Liver (tissue), 9 donors: ENCODE data around the gene PDCD1. TPM values are rescaled to one million over a fixed set of nuclear protein-coding genes. Genes with fewer than 3 reads are reported as not detected.
A peak's percentile ranks its signal among the peaks of the same experiment; 100 is the strongest.

Experiments
- DNase-seq: peaks from one replicate; pipeline ENCODE4 v3.0.0-alpha.2; 2017; ENCODE audit warnings: low spot score
- H3K27ac ChIP-seq, 2 donors: one replicate each; pipeline ENCODE4 v1.7.0; 2013; ENCODE audit warnings: inconsistent platforms in 2 of 2, low read length in 2 of 2, control low read depth in 1 of 2, low read depth in 1 of 2, mild to moderate bottlenecking in 1 of 2
- H3K27me3 ChIP-seq, 4 donors: one replicate each; pipeline versions ENCODE4 v1.6.1 to v1.7.0; 2013; ENCODE audit warnings: low read length in 3 of 4, inconsistent platforms in 1 of 4, mild to moderate bottlenecking in 1 of 4, moderate library complexity in 1 of 4; ENCODE audit not compliant: control insufficient read depth in 4 of 4, insufficient read depth in 4 of 4
- H3K36me3 ChIP-seq, 4 donors: one replicate each; pipeline versions ENCODE4 v1.6.1 to v1.7.0; 2013; ENCODE audit warnings: low read length in 3 of 4, mild to moderate bottlenecking in 3 of 4, low read depth in 1 of 4, moderate library complexity in 1 of 4; ENCODE audit not compliant: control insufficient read depth in 4 of 4, insufficient read depth in 3 of 4
- H3K4me1 ChIP-seq, 4 donors: one replicate each; pipeline versions ENCODE4 v1.6.1 to v1.7.0; 2013; ENCODE audit warnings: low read length in 3 of 4, mild to moderate bottlenecking in 3 of 4, moderate library complexity in 1 of 4; ENCODE audit not compliant: control insufficient read depth in 4 of 4, insufficient read depth in 4 of 4
- H3K4me3 ChIP-seq, 3 donors: one replicate each; pipeline versions ENCODE4 v1.6.1 to v1.7.0; 2013; ENCODE audit warnings: low read length in 3 of 3, control low read depth in 1 of 3, low read depth in 1 of 3, mild to moderate bottlenecking in 1 of 3
- H3K9ac ChIP-seq, 2 donors: one replicate each; pipeline ENCODE4 v1.7.0; 2013; ENCODE audit warnings: low read length in 2 of 2, mild to moderate bottlenecking in 2 of 2, moderate library complexity in 2 of 2, control low read depth in 1 of 2, low read depth in 1 of 2
- H3K9me3 ChIP-seq, 4 donors: one replicate each; pipeline versions ENCODE4 v1.6.1 to v1.7.0; 2013; ENCODE audit warnings: low read length in 3 of 4; ENCODE audit not compliant: control insufficient read depth in 4 of 4
- ATF3 ChIP-seq: IDR thresholded peaks from 2 replicates; pipeline ENCODE4 v1.6.1; 2016; ENCODE audit warnings: antibody characterized with exemption
- CTCF ChIP-seq: fragments of 150-350 bp; IDR thresholded peaks from 2 replicates; pipeline ENCODE4 v1.5.1; 2017; ENCODE audit warnings: improper control_type of control experiment, low read depth, low read length; ENCODE audit not compliant: missing input control
- FOXA2 ChIP-seq: IDR thresholded peaks from 2 replicates; pipeline ENCODE4 v1.6.1; 2016; ENCODE audit warnings: antibody characterized with exemption
- GABPA ChIP-seq, 2 donors: IDR thresholded peaks in 1 of 2; conservative IDR thresholded peaks in 1 of 2; 2 replicates each; pipeline ENCODE4 v1.6.1; 2016; ENCODE audit warnings: antibody characterized with exemption in 2 of 2, mild to moderate bottlenecking in 1 of 2, moderate library complexity in 1 of 2
- MAX ChIP-seq: IDR thresholded peaks from 2 replicates; pipeline ENCODE4 v1.6.1; 2016; ENCODE audit warnings: antibody characterized with exemption
- NR2F2 ChIP-seq: IDR thresholded peaks from 2 replicates; pipeline ENCODE4 v1.6.1; 2016; ENCODE audit warnings: antibody characterized with exemption
- REST ChIP-seq: IDR thresholded peaks from 2 replicates; pipeline ENCODE4 v1.6.1; 2016; ENCODE audit warnings: antibody characterized with exemption, mild to moderate bottlenecking
- RXRA ChIP-seq, 2 donors: IDR thresholded peaks; 2 replicates each; pipeline ENCODE4 v1.6.1; 2017 to 2018; ENCODE audit warnings: antibody characterized with exemption in 2 of 2, mild to moderate bottlenecking in 1 of 2
- SP1 ChIP-seq: IDR thresholded peaks from 2 replicates; pipeline ENCODE4 v1.6.1; 2018; ENCODE audit warnings: antibody characterized with exemption, mild to moderate bottlenecking
- TAF1 ChIP-seq: conservative IDR thresholded peaks from 2 replicates; pipeline ENCODE4 v1.6.1; 2016; ENCODE audit warnings: antibody characterized with exemption, mild to moderate bottlenecking
- YY1 ChIP-seq: IDR thresholded peaks from 2 replicates; pipeline ENCODE4 v1.6.1; 2016; ENCODE audit warnings: antibody characterized with exemption, mild to moderate bottlenecking
- ZBTB33 ChIP-seq: IDR thresholded peaks from 2 replicates; pipeline ENCODE4 v1.6.1; 2016; ENCODE audit warnings: antibody characterized with exemption
- WGBS: extraction: QIAGEN DNeasy Blood & Tissue Kit; methylation state at CpG from one replicate; pipeline ENCODE4 v1.1.7; 2013; 5-methylcytosine and 5-hydroxymethylcytosine counted together
- polyA plus RNA-seq, 2 donors: library from polyadenylated mRNA; stranded (reverse) in 1 of 2; unstranded in 1 of 2; fragments of 200-250 nt in 1 of 2; fragments of >200 nt in 1 of 2; fragmentation: Nextera tagmentation in 1 of 2; extraction: Ambion mirVana in 1 of 2; gene quantifications; one replicate each; pipeline versions ENCODE4 v1.2.1 to v1.2.3, GENCODE V29; 2013 to 2015
- total RNA-seq, 2 donors: library from RNA; depleted of rRNA; stranded (reverse); fragments of >200 nt; gene quantifications; one replicate each; pipeline ENCODE4 v1.2.3, GENCODE V29; 2014
- donor health status: healthy.
- donor health status: healthy.
- donor health status: healthy.
- donor health status: healthy.
- donor health status: healthy.

The PDCD1 gene
- total and polyA plus RNA-seq, 4 donors, result 0.20 to 0.37 (median 0.25) TPM; not detected in 1

- WGBS, result 77% methylated on average over 15 of the region's 15 CpGs
- Histone ChIP-seq H3K27ac (no peak overlapping the region), H3K4me3 (no peak overlapping the region), H3K9ac (no peak overlapping the region), H3K27me3 (no peaks in the 10 kb centered on the region), H3K4me1 (peaks cover 4 to 27% (median 16%) of the 10 kb centered on the region in 4 donors), H3K36me3 (peaks cover 0 to 2% (median 0%) of the 10 kb centered on the region in 4 donors), H3K9me3 (no peaks in the 10 kb centered on the region)
- TF ChIP-seq RXRA (IDR thresholded peaks at IDR 0.05) (peak in 1 of 2 donors; percentile 25), MAX (no peak)
- no peak for DNase-seq
These were observed 27.4 kb upstream of the PDCD1 start for GRCh38 chr2:241885946-241886643.

- DNase-seq, result no peak
- TF ChIP-seq RXRA (IDR thresholded peaks at IDR 0.05) (no peak), FOXA2 (no peak), ZBTB33 (no peak), TAF1 (no peak), NR2F2 (no peak), REST (no peak), SP1 (no peak), ATF3 (no peak), GABPA (IDR thresholded peaks at IDR 0.05 in 1 of 2, conservative IDR thresholded peaks at IDR 0.05 in 1 of 2) (no peak), YY1 (no peak), CTCF (no peak)
- no peak overlapping the region for H3K4me3 ChIP-seq
- no peak overlapping the region for H3K9ac ChIP-seq
- H3K36me3 ChIP-seq, result no peaks in the 10 kb centered on the region
- no peak overlapping the region for H3K27ac ChIP-seq
- H3K9me3 ChIP-seq, result no peaks in the 10 kb centered on the region
- H3K4me1 ChIP-seq, result peaks cover 4 to 31% (median 17%) of the 10 kb centered on the region in 4 donors
- 93% methylated on average over 16 of the region's 16 CpGs for WGBS
- H3K27me3 ChIP-seq, result no peaks in the 10 kb centered on the region
These were observed 26.7 kb upstream of the PDCD1 start for GRCh38 chr2:241885291-241885945.
